C4-2B (cell line): Measurements from ENCODE around the gene ORM2.

Source experiments
- CTCF ChIP-seq: fragments of 450-650 bp; conservative IDR thresholded peaks from 2 replicates; pipeline ENCODE4 v1.5.1; 2017; ENCODE audit warnings: mild to moderate bottlenecking
- ZFX ChIP-seq: fragments of 450-650 bp; IDR thresholded peaks from 2 replicates; pipeline ENCODE4 v1.6.1; 2017

GRCh38 chr9:114370251-114370967 lies 40.7 kb downstream of the ORM2 start:
- TF ChIP-seq CTCF: no peak
- TF ChIP-seq ZFX: no peak
